ENCODE results near the gene CUL4A. TPM values are rescaled to one million over a fixed set of nuclear protein-coding genes. Genes with fewer than 3 reads are reported as not detected.
"Not testable (repeated sequence)": the region's sequence is repeated elsewhere in the genome, so short reads cannot be mapped to it uniquely, and the experiment has no call there.

CUL4A gene
- total RNA-seq, 1 experiment from 2014 or later = 97.1 TPM

DNA sequence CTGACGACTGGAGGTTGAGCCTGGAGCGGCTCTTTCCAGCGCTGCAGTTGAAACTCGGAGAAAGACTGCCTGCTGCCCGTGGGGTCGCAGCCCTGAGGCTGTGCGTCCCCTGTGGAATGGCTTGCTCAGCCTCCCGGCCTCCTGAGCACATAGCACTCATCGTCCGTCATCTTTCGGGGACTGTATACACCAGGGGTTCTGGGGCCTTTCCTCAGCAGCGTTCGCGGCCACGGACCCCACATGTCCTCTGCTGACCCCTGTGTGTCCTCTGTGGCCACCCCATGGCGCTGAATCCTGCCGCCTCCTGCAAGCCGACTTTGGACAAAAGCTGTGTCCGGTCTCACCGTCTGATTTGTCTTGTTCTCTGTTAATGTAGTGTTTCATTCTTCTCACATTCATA lies 20.4 kb downstream of the CUL4A start:
- Histone ChIP-seq H3K9ac (ENCODE audit: low read length) (no peak overlapping the region), H4K20me1 (ENCODE audit: insufficient read depth, low read depth, low read length) (no peaks in the 10 kb centered on the region), H3K4me2 (ENCODE audit: low read depth, low read length, poor library complexity, severe bottlenecking) (no peak overlapping the region), H2AFZ (ENCODE audit: low read length) (no peak overlapping the region), H3K4me3 (ENCODE audit: low read length) (no peak overlapping the region), H3K9me3 (ENCODE audit: low read length) (no peaks in the 10 kb centered on the region), H3K79me2 (ENCODE audit: low read length) (no peaks in the 10 kb centered on the region; the same call in none of the 2 replicates), H3K36me3 (ENCODE audit: insufficient read depth, low read length) (peaks cover 23% of the 10 kb centered on the region; the same call in 1 of the 2 replicates), H3K27ac (ENCODE audit: low read length) (no peak overlapping the region), H3K4me1 (ENCODE audit: low read length) (no peaks in the 10 kb centered on the region), H3K27me3 (ENCODE audit: low read length) (no peaks in the 10 kb centered on the region), H3K9me2 (replicated peaks; ENCODE audit: insufficient read depth, low read length) (no peaks in the 10 kb centered on the region)
- no peak for DNase-seq

DNA sequence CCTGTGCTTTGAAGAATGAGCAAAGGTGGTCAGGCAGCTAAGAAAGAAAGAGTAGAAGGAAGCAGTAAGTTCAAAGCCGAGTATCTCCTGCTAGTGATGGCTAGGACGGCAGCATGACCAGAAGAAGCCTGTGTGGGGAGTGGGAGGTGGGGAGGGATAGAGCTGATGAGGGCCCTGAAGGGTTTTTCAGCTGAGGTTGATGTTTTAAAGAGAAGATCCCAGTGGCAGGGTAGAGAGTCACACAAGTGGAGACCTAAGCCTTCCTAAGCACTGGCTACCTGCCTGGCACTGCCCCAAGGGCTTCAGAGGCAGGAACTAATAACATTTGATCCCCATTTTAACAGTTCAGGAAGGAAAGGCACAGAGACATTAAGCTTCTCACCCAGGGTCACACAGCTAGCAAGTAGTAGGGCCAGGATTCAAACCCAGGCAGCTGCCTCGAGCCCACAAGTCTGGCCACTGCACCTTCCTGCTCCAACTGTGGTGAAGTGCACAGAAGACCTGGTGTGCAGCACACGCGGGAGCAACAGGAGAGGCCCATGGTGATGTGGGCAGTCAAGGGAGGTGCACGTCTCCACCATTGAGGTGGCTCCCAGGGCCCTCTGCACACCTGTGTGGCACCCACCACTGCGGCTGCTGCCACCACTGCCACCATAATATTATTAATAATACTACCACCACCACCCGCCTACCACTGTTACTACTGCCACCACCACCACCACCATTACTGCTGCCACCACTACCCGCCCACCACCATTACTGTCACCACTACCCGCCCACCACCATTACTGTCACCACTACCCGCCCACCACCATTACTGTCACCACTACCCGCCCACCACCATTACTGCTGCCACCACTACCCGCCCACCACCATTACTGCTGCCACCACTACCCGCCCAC lies 22.1 kb downstream of the CUL4A start:
- no peak overlapping the region for H3K4me2 ChIP-seq (ENCODE audit: low read depth, low read length, poor library complexity, severe bottlenecking)
- no peaks in the 10 kb centered on the region for H3K9me2 ChIP-seq (replicated peaks; ENCODE audit: insufficient read depth, low read length)
- no peak overlapping the region for H3K4me3 ChIP-seq (ENCODE audit: low read length)
- H3K79me2 ChIP-seq (ENCODE audit: low read length) = no peaks in the 10 kb centered on the region
- H3K27me3 ChIP-seq (ENCODE audit: low read length) = no peaks in the 10 kb centered on the region
- H3K9ac ChIP-seq (ENCODE audit: low read length) = no peak overlapping the region
- H2AFZ ChIP-seq (ENCODE audit: low read length) = no peak overlapping the region
- H3K4me1 ChIP-seq (ENCODE audit: low read length) = no peaks in the 10 kb centered on the region
- no peak for DNase-seq
- no peaks in the 10 kb centered on the region for H3K9me3 ChIP-seq (ENCODE audit: low read length)
- H4K20me1 ChIP-seq (ENCODE audit: insufficient read depth, low read depth, low read length) = no peaks in the 10 kb centered on the region
- peaks cover 20% of the 10 kb centered on the region; the same call in 1 of the 2 replicates for H3K36me3 ChIP-seq (ENCODE audit: insufficient read depth, low read length)
- H3K27ac ChIP-seq (ENCODE audit: low read length) = no peak overlapping the region

DNA sequence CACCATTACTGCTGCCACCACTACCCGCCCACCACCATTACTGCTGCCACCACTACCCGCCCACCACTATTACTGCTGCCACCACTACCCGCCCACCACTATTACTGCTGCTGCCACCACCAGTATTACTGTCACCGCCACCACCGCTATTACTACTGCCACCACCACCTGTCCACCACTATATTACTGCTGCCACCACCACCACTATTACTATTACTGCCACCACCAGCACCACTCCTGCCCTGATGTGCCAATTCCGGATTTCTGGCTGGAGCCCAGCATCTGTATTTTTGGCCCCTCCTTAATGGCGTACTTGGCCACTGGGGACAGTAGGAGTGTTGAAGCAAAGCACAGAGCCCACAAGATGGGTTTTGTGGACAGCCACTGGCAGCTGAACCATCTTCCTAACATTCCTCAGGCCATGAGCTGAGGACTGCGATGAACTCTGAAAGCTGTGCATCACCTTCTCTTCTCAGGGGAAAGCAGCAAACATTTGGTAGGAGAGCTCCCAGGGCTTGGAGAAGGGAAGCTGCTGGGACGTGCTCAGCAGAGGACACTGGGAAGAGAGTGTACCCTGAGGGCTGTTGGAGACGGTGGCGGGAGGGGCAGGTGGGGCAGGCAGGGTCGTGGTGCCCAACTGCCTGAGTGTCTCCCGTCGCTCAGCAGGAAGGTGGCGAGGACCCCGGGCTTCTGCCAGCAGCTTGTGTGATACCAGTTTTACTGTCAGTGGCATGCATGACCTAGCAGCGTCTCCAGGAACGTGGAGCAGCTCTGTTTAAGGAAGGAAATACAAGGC lies 23.0 kb downstream of the CUL4A start:
- Histone ChIP-seq H3K4me1 (ENCODE audit: low read length) (no peaks in the 10 kb centered on the region), H4K20me1 (ENCODE audit: insufficient read depth, low read depth, low read length) (no peaks in the 10 kb centered on the region), H3K4me3 (ENCODE audit: low read length) (no peak overlapping the region), H3K4me2 (ENCODE audit: low read depth, low read length, poor library complexity, severe bottlenecking) (no peak overlapping the region), H3K9ac (ENCODE audit: low read length) (no peak overlapping the region), H3K79me2 (ENCODE audit: low read length) (no peaks in the 10 kb centered on the region), H3K36me3 (ENCODE audit: insufficient read depth, low read length) (peaks cover 18% of the 10 kb centered on the region; the same call in 1 of the 2 replicates), H3K27me3 (ENCODE audit: low read length) (no peaks in the 10 kb centered on the region), H3K9me2 (replicated peaks; ENCODE audit: insufficient read depth, low read length) (no peaks in the 10 kb centered on the region), H2AFZ (ENCODE audit: low read length) (no peak overlapping the region), H3K27ac (ENCODE audit: low read length) (no peak overlapping the region), H3K9me3 (ENCODE audit: low read length) (no peaks in the 10 kb centered on the region)
- no peak for DNase-seq

DNA sequence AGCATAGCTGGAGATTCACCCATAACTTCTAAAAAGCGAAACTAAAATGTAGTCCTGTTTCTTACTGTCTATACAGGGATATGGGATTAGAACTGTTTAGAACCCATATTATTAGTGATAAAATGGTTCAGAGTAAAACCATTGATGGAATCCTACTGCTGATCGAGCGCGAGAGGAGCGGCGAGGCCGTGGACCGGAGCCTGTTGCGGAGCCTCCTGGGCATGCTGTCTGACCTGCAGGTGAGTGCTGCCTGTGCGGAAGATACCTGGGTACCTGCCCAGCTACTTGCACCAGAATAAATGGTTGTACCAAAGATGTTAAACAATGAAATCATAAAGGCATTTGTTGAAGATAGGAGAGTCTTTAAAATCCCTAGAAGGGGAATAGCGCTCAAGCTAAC lies 23.7 kb downstream of the CUL4A start:
- Histone ChIP-seq H3K27ac (ENCODE audit: low read length) (no peak overlapping the region), H3K36me3 (ENCODE audit: insufficient read depth, low read length) (peaks cover 24% of the 10 kb centered on the region; the same call in 1 of the 2 replicates), H4K20me1 (ENCODE audit: insufficient read depth, low read depth, low read length) (no peaks in the 10 kb centered on the region), H3K79me2 (ENCODE audit: low read length) (no peaks in the 10 kb centered on the region), H3K4me2 (ENCODE audit: low read depth, low read length, poor library complexity, severe bottlenecking) (no peak overlapping the region), H3K9ac (ENCODE audit: low read length) (no peak overlapping the region), H2AFZ (ENCODE audit: low read length) (no peak overlapping the region), H3K4me1 (ENCODE audit: low read length) (no peaks in the 10 kb centered on the region), H3K27me3 (ENCODE audit: low read length) (no peaks in the 10 kb centered on the region), H3K4me3 (ENCODE audit: low read length) (no peak overlapping the region), H3K9me2 (replicated peaks; ENCODE audit: insufficient read depth, low read length) (no peaks in the 10 kb centered on the region), H3K9me3 (ENCODE audit: low read length) (no peaks in the 10 kb centered on the region)
- no peak for DNase-seq

GRCh38 chr13:113238536-113238935 lies 29.1 kb downstream of the CUL4A start:
- Histone ChIP-seq H3K9ac (ENCODE audit: low read length) (no peak overlapping the region), H3K9me3 (ENCODE audit: low read length) (no peaks in the 10 kb centered on the region), H3K4me3 (ENCODE audit: low read length) (no peak overlapping the region), H3K27me3 (ENCODE audit: low read length) (no peaks in the 10 kb centered on the region), H3K4me1 (ENCODE audit: low read length) (no peaks in the 10 kb centered on the region), H3K9me2 (replicated peaks; ENCODE audit: insufficient read depth, low read length) (no peaks in the 10 kb centered on the region), H4K20me1 (ENCODE audit: insufficient read depth, low read depth, low read length) (0 out of 2 replicates have a peak, but pooled peaks cover 4% of the 10 kb centered on the region), H2AFZ (ENCODE audit: low read length) (no peak overlapping the region), H3K4me2 (ENCODE audit: low read depth, low read length, poor library complexity, severe bottlenecking) (no peak overlapping the region), H3K27ac (ENCODE audit: low read length) (no peak overlapping the region), H3K36me3 (ENCODE audit: insufficient read depth, low read length) (peaks cover 44% of the 10 kb centered on the region), H3K79me2 (ENCODE audit: low read length) (no peaks in the 10 kb centered on the region)
- DNase-seq = no peak

GRCh38 chr13:113239357-113239756 lies 29.9 kb downstream of the CUL4A start:
- Histone ChIP-seq H3K79me2 (ENCODE audit: low read length) (no peaks in the 10 kb centered on the region), H3K9ac (ENCODE audit: low read length) (no peak overlapping the region), H3K36me3 (ENCODE audit: insufficient read depth, low read length) (peaks cover 50% of the 10 kb centered on the region), H3K4me3 (ENCODE audit: low read length) (no peak overlapping the region), H2AFZ (ENCODE audit: low read length) (no peak overlapping the region), H3K4me2 (ENCODE audit: low read depth, low read length, poor library complexity, severe bottlenecking) (no peak overlapping the region), H3K9me2 (replicated peaks; ENCODE audit: insufficient read depth, low read length) (no peaks in the 10 kb centered on the region), H3K9me3 (ENCODE audit: low read length) (no peaks in the 10 kb centered on the region), H3K27me3 (ENCODE audit: low read length) (no peaks in the 10 kb centered on the region), H4K20me1 (ENCODE audit: insufficient read depth, low read depth, low read length) (0 out of 2 replicates have a peak, but pooled peaks cover 4% of the 10 kb centered on the region), H3K27ac (ENCODE audit: low read length) (no peak overlapping the region), H3K4me1 (ENCODE audit: low read length) (no peaks in the 10 kb centered on the region)
- DNase-seq = no peak

GRCh38 chr13:113239986-113240385 lies 30.6 kb downstream of the CUL4A start:
- no peaks in the 10 kb centered on the region for H3K27me3 ChIP-seq (ENCODE audit: low read length)
- no peaks in the 10 kb centered on the region for H3K9me2 ChIP-seq (replicated peaks; ENCODE audit: insufficient read depth, low read length)
- 0 out of 2 replicates have a peak, but pooled peaks cover 4% of the 10 kb centered on the region for H4K20me1 ChIP-seq (ENCODE audit: insufficient read depth, low read depth, low read length)
- DNase-seq = no peak
- no peak overlapping the region for H3K4me2 ChIP-seq (ENCODE audit: low read depth, low read length, poor library complexity, severe bottlenecking)
- no peaks in the 10 kb centered on the region for H3K79me2 ChIP-seq (ENCODE audit: low read length)
- no peak overlapping the region for H3K9ac ChIP-seq (ENCODE audit: low read length)
- no peak overlapping the region for H3K27ac ChIP-seq (ENCODE audit: low read length)
- H3K4me3 ChIP-seq (ENCODE audit: low read length) = no peak overlapping the region
- H3K4me1 ChIP-seq (ENCODE audit: low read length) = no peaks in the 10 kb centered on the region
- no peak overlapping the region for H2AFZ ChIP-seq (ENCODE audit: low read length)
- H3K9me3 ChIP-seq (ENCODE audit: low read length) = no peaks in the 10 kb centered on the region
- H3K36me3 ChIP-seq (ENCODE audit: insufficient read depth, low read length) = peaks cover 53% of the 10 kb centered on the region

- not testable (repeated sequence) for H3K9ac ChIP-seq (ENCODE audit: low read length); H3K9me3 ChIP-seq (ENCODE audit: low read length); H3K4me3 ChIP-seq (ENCODE audit: low read length); H4K20me1 ChIP-seq (ENCODE audit: insufficient read depth, low read depth, low read length); H3K4me2 ChIP-seq (ENCODE audit: low read depth, low read length, poor library complexity, severe bottlenecking); H3K4me1 ChIP-seq (ENCODE audit: low read length); H3K9me2 ChIP-seq (replicated peaks; ENCODE audit: insufficient read depth, low read length); H3K27me3 ChIP-seq (ENCODE audit: low read length); H2AFZ ChIP-seq (ENCODE audit: low read length); DNase-seq; H3K27ac ChIP-seq (ENCODE audit: low read length); H3K79me2 ChIP-seq (ENCODE audit: low read length)
- peaks cover 59% of the 10 kb centered on the region for H3K36me3 ChIP-seq (ENCODE audit: insufficient read depth, low read length)
These were observed 32.2 kb downstream of the CUL4A start for GRCh38 chr13:113241623-113242022.

Measured in Karpas-422 (cell line).